Hematopoietic multipotent progenitor cell (in vitro differentiated cells): ENCODE measurements around the gene ALX4. TPM values are rescaled to one million over a fixed set of nuclear protein-coding genes. Genes with fewer than 3 reads are reported as not detected.

ENCODE experiments used
- DNase-seq, 3 donors: peaks; one replicate each; pipeline ENCODE4 v3.0.0-alpha.2; 2011 to 2015; ENCODE audit warnings: low read depth in 2 of 3, low spot score in 2 of 3
- total RNA-seq: library from RNA; depleted of rRNA; stranded (reverse); fragments of >200 nt; gene quantifications from one replicate; pipeline ENCODE4 v1.2.3, GENCODE V29; 2012

The ALX4 gene
- total RNA-seq, 1 donor, result not detected

DNA sequence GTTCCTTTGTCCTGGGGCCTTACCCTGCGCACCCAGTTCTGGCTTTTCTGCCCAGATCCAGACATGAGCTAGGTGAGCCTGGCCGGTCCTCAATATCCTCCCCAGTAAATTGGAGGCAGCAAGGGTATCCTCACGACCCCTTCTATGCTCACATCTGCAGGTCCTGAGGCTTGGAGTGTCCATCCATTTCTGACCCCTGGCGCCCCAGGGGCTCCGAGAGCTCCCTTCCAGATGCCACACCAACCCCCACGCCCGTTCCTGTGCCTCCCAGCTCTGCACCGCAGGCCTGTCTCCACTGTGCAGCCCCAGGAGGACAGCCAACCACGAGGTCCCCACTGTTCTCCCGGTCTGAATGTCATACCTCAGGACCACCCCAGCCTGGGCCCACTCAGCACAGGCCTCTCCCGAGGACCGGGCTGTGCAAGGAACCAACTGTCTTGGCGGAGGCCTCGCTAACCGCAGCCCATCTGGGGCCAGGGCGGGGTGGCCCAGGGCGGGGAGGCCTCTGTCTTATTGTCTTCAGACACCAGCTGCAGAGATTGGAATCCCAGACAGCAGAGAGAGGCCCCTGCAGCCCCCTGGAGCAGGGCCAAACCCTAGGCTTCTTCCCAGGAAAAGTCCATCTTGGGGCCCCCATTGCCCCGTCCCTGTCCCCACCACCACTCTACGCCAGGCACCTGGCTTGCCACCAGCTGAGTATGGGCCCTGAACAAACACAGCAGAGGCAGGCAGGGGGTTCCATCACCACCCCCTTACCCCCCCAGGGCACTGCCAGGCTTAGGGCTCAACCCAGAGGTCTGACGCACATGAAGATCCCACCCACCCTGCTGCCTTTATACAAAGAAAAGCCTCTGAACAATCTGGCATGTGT, 39.3 kb downstream of the ALX4 start:
- no peak for DNase-seq

DNA sequence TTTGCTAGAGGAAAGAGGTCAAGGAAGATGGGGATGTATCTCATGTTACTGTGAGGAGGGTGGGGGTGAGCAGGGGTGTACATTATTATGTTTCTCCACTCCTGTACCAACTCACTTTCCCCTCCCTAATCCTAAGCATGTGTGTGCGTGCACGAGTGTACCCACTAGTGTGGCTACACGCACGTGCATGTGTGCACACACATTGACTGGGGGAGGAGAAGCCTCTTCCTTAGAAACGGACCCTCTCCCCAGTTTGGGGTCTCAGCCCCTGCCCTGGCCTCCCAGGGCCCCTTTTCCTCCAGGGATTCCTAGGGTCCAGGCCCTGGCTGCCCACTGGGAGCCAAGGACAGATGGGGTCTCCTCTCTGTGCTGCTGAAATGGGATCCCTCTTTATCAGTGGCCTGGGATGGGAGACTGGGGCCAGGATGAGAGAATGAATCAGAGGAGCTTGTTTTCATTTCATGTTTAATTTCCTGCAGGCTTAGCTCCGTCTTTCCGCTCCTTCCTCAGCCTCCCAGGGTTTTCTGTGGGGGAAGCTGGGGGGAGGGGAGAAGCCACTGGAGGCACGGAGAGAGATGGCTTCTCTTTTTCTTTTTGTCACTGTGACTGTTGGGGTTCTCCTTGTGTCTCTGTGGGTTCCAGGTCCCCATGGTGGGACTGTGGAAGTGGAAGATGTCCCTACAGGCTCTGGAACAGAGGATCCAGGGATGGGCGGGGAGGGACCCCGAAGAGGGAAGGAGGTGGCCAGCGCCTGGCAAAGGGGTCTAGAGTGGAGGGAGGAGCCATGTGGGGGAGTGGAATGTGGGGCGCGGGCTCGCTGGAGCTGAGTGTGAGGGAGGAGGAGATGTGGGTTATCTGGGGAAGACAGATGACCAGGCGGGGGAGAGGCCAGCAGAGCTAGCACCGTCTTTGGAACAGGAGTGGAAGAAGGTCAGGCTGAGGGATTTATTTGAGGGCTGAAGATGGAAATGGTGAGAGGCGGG, 40.3 kb downstream of the ALX4 start:
- DNase-seq, result no peak

DNA sequence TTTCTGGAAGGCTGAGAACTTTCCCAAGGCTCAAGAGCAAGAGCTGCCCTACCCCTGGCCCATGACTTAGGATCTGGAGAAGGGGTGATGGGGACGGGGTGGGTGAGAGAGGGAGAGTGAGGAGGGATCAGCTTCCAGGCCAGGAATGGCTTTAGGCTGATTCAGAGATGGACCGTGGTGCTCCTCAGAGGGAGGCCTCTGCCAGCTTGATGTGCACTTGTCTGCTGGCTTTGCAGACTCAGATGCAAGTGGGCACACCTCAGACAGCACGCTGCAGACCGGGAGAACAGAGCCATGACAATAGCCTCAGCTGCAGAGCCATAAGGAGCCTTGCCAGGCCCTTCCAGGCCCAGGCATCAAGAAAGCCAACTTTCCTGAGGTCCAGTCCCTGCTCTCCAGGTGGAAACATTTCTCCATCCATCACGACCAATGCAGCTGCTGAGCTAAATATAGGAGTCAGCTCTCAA, 41.3 kb downstream of the ALX4 start:
- DNase-seq, result no peak

DNA sequence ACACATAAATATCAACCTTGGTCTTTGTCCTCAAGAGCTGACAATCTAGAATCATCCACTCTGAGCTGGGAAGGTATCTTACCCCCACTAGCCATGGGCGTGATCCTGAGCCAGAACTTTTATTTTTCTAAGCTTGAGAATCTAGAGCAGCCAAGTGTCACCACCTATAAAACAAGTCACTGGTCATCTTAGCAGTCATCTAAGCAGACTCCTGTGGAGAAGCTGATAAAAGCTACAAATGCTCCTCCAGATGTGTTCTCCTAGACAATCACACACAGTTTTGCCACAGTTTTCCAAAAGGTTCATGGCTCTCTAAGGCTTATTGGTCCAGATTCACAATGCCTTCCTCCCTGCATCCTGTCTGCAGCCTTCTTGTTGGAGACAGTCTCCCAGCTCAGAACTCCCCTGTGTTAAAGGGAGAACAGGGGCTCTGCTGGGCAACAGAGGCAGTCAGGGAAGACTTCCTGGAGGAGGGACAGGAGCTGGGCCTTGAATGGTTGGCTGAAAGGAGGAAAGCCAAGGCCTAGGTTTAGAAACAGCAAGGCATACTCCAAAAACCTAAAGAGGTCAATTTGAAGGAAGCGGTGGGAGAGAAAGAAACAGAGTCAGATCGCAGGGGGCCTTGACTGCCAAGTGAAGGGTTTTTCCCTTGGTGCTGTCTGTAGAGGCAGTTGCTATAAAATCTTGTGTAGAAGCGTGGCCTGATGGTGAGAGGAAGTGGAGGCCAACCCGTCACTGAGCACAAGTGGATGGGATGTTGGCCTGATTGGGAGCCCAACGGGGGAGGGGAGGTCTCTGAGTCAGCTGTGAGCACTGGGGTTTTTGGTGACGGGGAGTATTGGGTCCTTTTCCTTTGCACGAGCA, 42.0 kb downstream of the ALX4 start:
- DNase-seq, result no peak

DNA sequence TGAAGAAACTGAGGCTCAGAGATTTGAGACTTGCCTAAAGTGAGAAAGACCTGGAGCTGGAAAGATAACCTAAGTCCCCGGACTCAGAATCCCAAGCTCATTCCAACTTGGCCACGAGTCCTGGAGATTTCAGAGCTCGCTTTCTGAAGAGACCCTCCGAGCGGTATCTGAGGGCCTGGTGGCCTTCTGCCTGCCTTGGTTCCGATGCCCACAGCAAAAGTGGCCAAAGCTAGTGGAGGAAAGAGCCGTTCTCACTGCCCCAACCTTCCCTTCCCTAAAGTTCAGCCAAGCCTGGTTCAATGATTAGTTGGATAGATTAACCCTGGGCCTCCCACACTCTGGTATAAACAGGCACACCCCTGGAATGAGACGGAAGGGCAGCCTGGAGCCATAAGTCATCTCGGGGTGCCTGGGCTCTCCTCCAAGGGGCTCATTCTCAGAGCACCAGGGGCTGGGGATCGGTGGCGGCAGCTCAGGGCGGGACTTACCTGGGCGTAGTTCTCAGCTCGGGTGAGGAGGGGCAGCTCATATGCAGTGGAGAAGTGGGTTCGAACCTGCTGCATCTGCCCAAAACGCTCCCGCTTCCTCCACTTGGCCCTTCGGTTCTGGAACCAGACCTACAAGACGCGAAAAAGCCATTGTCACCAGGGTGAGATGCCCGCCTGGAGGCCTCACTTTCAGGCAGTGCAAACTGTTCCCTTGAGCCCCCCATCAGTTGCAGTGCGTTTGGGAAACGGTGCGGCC, 42.8 kb downstream of the ALX4 start:
- DNase-seq, result no peak

DNA sequence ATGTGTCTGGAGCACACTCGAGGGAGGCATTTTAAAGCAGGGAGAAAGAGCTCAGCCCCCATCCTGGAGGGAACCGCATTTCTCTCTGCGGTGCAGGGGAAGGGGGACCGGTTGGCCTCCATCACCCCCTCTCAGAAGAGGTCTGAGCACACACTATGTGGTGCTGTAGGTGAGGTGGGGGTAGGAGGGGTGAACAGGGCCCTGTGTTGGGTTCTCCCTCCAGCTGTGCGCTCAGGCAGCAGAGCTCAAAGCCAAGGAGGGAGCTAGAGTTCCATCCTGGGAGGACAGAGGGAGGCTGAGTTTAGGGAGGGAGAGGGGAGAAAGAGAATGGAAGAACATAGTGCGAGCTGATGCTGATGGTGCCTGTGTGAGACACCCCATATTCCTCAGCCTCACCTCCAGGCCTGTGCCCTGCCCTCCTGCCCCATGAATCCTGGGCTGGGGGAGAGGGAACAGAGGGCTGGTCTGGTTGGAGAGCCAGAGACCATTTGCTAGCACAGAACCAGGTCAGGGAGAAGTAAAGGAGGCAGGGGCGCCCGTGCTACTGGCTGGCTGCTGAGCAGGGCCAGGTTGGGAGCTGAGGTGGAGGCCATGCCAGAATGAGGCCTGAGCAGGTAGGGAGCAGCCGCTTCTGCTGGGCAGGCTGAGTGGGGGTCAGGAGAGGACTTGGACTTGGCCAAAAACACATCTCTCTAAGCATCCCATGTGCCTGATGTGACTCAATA, 43.7 kb downstream of the ALX4 start:
- no peak for DNase-seq

DNA sequence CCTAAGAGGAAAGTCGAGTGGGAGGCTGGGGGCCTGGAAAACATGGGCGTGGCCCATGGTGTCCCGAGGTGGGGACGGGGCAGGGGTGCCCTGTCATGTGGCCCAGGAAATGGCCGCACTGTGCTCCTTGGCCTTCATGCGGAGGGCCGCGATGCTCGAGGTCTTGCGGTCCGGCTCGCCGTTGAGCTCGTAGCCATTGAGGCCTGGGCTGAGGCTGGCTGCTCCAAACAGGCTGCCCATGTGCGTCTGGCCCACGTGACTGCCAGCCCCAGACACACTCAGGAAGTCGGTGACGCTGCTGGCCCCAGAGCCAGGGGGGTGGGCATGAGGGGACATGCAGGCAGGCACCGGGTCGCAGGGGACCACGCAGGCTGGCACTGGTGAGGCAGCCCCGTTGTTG, 45.2 kb downstream of the ALX4 start:
- DNase-seq, result no peak

DNA sequence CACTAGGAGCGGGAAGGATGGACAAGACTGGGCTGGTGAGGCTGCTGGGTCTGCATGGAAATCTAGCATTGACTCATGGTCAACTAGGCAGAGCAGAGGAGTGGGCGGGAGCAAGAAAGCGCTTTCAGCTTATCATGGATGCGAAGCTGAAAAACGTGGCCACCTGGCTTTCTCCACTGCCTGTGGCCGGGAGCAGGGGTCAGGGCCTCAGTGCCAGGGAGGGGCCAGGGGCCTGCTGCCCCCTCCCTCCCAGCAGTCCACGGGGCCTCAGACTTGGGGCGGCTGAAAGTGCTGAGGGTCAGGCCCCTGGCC, 45.5 kb downstream of the ALX4 start:
- no peak for DNase-seq

DNA sequence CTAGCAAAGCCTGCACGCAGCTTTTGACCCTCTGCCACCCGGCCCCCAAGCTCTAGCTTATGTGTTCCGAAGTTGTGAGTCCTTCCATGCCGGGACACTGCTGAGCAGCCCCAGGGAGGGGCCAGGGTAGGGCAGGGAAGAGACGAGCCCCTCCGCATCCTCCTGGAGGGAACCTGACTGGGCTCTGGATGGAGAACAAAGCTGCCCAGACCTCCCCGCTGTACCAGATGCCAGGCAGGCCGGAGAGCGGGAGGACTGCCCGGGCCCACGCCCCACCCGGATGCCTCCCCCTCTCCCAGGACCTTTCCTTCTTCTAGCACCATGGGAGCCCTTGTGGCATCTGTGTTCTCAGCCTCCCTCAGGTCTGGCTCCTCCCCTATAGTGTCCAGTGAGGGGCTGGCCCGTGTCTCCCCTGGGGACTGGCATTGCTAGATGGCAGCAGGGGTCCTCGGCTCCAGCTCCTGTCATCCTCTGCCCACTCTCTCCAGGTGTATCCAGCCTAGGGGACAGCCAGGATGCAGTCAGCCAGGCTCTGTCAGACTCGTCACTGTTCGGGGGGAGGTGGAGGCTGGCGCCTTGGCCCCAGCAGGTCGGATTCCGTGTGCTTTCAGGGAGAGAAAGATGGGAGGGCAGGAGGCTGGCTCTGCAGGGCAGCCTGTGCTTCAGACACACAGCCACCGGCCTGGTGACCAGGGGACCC, 46.1 kb downstream of the ALX4 start:
- no peak for DNase-seq

DNA sequence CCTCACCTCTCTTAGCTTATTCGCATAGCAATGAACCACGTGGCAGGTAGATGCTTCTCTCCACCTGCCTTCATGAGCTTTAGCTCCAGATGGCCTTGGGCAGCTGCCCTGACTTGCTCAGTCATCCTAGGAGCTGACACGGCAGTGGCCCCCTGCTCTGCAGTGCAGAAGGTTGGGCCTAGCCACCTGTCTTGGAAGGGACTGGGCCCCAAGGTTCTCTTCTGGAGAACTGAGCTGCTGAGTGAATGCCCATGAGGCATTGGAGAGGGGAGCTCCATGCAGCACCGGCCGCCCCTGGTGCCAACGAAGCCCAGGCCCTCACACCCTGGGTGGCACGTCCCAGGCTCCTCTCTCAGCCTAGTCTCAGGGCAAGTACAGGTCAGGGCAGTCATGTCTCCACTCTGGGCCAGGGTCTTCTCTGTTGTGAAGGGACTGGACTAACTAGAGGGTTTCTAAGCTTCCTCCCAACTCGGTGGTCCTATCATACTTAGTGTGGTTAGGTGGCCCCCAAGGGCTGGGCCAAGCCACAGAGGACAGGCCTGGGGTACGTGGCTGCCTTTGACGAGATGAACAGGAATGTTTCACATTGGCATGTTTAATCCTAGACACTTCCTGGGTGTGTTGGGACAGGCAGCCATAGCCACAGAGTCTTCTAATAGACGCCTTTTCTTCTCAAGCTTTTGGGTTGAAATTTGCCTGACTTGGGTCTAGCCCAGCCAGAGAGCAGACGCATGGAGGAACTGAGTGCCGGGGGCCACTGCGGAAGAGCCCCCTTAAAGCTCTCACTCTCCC, 47.9 kb downstream of the ALX4 start:
- DNase-seq, result no peak

DNA sequence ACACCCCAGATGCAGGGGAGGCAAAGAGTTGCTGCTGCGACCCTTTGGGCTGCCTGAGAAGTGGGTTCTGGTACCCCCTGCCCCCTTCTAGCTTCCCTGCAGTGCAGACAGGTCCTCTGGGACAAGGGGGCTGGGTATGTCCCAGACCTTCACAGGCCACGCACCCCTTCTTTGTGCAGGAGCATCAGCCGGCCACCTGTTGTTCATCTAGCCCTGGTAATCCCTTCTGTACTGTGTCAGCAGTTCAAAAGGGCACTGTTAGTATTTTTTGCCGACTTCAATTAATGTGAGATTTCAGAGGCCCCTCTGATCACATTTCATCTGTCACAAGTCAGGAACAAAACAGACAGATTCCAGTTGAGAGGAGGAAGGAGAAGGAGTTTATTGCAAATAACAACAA, 49.9 kb downstream of the ALX4 start:
- no peak for DNase-seq

DNA sequence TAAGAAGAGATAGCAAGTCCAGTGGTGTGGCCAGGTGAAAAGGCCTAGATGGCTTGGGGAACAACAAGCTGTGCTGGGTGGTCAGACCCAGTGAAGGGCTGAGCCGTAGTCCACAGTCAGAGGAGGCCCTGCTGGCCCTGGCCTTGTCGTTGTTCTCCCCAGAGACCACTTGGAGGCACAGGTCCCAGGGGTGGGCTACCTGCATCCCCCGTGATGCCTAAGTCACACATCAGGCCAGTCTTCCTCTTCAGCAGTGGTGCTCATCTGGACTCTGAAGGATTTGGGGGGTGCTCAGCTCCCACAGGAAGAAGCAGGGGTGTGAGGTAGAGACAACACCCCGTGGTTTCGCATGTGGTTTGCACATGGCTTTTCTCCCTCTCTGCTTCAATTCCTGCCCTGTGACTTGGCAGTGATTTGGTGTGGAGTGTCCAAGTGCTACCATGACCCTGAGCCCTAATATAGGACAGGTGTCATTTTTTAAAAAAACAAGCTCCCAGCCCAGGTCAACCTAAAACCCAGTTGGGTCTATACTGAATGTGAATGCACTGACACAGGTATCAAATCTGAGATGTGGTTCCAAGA, 51.0 kb downstream of the ALX4 start:
- DNase-seq, result no peak

DNA sequence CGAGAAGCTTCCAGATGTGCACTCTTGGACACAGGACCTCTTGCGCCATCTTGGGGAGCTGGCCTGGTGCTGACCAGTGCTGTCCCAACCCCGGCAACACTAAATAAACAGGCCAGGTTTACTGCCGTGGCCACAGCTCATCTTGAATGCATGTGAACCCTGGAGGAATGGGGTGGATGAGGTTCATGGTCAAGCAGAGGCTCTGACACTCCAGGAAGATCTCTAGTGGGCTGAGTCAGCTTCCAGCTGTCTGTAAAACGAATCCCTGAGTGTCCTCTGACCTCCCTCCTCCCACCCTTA, 51.8 kb downstream of the ALX4 start:
- DNase-seq, result no peak

DNA sequence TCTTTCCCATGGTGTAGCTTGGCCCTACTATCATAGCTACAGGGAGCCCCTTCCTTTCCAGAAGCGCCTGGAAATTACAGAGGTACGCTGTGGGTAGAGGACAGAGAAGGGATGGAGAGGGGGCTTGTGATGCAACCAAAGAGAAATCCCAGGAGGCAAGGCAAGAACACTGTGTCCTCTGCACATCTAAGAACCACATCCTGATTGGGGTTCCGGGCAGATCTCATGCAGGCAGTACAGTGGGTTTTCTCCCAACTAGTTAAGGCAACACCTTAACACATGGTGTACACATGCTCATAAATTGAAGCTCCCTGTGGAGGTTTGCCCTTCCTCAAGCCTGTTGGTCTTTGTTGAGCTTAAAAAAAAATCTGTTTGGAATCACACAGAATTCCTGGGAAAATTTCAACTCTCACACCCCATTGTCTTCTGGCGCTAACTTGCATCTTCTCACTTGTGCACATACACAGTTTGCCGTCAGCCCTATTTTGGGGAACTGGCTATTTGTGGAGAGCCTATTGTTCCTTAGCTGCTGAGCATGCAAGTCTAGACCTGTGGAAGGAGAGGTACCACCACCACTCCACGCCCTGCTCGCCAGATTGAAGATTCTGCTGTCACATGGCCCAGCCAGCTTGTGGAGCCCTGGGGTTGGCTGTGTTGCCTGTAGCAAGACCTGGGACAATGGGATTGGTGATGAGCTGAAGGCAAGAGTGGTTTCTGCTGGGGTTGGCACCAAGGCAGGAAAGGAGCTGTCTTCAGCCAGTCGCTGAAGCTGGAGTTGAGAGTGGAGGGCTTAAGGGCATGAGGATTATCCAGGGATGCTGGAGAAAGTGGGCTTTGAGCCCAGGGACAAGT, 52.4 kb downstream of the ALX4 start:
- DNase-seq, result no peak

DNA sequence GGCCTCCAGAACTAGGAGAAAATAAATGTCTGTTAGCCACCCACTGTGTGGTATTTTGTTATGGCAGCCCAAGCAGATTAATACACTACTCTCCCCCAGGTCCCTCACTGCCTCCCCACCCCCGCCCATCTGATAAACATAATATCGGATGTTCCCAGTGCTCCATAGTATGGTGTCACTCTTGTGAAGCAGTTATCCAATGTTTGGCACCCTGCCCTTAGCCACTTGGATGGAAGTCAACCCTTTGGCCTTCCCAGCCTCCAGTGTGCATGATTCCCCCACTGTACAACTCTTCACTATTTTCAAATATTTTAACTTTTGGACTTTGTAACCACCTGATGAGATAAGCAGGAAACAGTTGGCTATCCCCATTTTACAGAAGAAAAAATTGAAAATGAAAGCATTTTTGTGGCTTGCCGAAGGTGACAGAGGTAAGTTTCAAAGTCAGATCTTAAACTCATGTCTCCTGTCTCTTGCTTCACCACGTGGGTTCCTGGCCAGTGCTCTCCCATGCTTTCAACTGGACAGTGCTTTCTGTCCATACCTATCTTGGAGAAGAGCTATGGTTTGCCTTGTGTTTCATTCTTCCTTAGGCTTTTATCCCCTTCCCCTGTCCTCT, 53.2 kb downstream of the ALX4 start:
- no peak for DNase-seq

DNA sequence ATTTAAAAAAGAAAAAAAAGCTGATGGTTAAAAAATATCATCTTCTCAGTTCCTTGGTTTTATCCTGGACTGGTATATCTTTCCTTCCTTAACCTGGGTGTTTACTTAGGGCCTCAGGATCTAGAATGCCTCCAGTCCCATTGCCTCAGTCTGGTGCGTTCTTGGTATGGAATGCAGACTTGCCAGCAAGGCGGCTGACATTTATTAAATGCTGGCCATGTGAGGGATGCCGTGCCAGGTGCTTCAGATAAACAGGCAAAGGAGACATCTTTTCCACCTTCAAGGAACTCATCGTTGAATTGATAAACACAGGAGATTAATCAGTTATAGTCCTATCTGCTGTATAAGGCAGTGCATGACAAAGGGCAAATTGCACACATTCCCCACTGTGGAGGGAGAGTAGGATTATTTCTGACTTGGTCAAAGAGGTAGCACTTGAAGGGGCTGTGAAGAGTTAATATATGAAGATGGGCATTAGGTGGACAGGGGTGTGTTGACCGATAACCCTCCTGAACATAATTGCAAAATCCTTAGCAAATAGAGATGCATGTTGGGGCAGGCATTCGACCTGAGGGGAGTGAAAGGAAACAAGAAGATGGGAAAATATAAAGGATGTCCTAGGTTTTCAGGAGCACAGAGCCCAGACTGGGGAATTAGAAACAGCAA, 54.4 kb downstream of the ALX4 start:
- no peak for DNase-seq
